Measurements from ENCODE around the gene TBC1D9B.
A peak's percentile ranks its signal among the peaks of the same experiment; 100 is the strongest.
"Not testable (repeated sequence)": the region's sequence is repeated elsewhere in the genome, so short reads cannot be mapped to it uniquely, and the experiment has no call there.

TBC1D9B gene

DNA sequence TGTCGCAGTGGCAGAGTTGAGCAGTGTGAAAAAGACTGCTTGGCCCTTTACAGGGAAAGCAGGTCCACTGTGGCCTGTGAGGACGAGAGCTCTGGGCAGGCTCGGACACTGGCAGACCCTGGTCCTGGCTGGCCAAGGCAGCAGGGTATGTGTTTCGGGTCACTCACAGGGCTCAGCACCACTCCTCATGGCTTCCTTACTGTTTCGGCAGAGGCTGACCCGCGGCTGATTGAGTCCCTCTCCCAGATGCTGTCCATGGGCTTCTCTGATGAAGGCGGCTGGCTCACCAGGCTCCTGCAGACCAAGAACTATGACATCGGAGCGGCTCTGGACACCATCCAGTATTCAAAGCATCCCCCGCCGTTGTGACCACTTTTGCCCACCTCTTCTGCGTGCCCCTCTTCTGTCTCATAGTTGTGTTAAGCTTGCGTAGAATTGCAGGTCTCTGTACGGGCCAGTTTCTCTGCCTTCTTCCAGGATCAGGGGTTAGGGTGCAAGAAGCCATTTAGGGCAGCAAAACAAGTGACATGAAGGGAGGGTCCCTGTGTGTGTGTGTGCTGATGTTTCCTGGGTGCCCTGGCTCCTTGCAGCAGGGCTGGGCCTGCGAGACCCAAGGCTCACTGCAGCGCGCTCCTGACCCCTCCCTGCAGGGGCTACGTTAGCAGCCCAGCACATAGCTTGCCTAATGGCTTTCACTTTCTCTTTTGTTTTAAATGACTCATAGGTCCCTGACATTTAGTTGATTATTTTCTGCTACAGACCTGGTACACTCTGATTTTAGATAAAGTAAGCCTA, 71.3 kb downstream of the TBC1D9B start:
- no peak for DNase-seq

DNA sequence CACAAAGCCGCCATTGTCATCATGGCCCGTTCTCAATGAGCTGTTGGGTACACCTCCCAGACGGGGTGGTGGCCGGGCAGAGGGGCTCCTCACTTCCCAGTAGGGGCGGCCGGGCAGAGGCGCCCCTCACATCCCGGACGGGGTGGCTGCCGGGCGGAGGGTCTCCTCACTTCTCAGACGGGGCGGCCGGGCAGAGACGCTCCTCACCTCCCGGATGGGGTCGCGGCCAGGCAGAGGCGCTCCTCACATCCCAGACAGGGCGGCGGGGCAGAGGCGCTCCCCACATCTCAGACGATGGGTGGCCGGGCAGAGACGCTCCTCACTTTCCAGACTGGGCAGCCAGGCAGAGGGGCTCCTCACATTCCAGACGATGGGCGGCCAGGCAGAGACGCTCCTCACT, 72.8 kb downstream of the TBC1D9B start:
- not testable (repeated sequence) for DNase-seq

DNA sequence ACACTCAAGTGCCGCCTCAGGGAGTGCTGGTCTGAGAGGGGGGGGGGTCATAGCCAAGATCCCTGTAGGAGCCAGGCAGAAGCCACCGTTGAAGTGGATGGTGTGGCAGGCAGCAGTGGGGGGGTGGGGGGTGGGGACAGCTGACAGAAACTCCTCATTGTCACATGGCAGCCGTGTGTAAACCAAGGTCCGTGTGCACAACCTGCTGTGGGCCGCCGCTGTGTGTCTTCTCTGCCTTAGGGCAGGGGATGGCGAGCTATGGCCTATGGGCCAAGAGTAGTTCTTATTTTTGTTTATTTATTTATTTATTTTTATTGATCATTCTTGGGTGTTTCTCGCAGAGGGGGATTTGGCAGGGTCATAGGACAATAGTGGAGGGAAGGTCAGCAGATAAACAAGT, 73.6 kb downstream of the TBC1D9B start:
- DNase-seq = no peak

DNA sequence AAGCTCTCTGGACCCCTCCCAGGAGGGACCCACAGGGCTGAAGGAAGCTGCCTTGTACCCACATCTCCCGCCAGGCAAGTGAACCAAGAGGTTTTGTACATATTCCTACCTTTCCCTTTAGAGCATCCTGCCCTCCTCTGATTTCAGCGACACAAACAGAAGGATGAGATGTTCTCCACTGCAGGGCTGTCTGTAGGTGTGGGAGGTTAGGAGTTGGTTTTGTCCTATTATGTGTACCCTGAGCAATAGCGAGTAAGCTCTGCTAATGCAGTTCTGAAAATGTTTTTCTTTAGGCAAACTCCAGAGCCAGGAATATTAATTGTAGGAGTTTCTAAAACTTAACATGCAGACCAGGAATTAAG, 74.0 kb downstream of the TBC1D9B start:
- DNase-seq = no peak

DNA sequence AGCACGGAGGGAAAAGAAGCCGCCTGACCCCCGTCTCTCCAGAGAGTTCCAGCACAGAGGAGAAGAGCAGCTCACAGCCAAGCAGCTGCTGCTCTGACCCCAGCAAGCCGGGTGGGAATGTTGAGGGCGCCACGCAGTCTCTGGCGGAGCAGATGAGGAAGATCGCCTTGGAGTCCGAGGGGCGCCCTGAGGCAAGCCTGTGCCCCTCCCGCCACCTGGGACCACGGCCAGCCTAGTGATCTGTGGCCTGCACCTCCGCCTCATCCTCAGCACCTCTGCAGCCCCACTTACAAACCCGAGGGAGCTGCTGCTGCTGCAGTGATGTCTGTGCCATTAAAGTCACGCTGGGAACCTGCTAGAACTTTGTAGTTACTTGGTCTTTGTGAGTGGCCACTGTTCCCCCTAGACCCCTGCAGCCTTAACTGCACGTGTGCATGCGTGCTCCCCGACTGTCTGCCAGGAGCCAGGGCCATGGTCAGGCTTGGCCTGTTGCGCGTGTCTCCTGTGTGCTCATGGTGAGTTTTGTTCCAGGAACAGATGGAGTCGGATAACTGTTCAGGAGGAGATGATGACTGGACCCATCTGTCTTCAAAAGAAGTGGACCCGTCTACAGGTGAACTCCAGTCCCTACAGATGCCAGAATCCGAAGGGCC, 74.5 kb downstream of the TBC1D9B start:
- no peak for DNase-seq

DNA sequence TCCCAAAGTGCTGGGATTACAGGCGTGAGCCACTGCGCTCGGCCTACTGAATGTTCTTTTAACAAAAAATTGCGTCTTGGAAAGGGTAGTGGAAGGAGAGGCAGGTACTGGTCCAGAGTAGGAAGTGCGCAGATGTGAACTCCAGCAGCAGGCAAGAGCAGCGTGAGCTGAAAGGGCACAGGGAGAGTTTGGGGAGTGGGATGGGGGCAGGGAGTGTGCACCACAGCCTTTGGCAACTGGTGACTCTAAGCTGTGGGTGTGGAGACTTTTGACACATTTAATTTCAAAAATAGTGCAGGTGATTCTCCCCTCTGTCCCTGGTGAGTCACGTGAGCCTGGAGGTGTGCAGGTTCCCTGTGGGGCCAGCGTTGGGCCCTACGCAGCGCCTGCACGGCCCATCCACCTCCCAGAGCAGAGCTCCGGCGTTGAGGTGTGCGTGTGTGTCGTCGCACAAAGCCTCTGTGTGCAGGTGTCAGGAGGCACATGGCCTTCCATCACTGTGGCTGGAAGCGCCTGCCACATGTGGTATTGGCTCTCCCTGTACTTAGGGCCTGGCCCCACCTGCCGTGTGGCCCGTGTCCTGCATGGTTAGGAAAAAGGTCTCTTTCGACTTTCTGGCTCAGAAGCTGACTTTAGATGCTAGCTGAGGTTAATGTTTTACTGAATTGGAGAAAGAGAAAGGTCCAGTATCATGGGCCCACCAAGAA, 75.5 kb downstream of the TBC1D9B start:
- DNase-seq = no peak

DNA sequence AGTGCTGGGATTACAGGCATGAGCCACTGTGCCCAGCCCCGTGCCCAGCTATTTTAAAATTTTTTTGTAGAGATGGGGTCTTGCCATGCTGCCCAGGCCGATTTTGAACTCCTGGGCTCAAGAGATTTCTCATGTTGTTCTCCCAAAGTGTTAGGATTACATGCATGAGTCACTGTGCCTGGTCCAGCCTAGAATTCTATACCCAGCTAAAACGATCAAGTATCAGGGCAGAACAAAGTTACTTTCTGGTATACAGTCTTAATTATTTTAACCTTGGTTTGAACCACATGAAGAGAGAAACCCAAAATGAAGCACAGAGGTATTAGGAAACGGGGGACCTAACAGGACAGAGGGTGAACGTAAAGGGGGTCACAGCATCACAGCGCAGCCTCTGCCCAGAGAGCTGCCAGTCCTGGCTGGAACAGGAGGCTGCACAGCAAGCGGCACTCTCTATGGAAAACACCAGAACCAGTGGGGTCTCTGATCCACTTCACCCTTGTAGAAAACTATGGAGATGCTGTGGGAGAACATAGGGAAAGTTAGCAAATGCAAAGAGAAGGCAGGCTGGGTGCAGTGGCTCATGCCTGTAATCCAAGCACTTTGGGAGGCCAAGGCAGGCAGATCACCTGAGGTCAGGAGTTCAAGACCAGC, 76.8 kb downstream of the TBC1D9B start:
- DNase-seq = no peak

DNA sequence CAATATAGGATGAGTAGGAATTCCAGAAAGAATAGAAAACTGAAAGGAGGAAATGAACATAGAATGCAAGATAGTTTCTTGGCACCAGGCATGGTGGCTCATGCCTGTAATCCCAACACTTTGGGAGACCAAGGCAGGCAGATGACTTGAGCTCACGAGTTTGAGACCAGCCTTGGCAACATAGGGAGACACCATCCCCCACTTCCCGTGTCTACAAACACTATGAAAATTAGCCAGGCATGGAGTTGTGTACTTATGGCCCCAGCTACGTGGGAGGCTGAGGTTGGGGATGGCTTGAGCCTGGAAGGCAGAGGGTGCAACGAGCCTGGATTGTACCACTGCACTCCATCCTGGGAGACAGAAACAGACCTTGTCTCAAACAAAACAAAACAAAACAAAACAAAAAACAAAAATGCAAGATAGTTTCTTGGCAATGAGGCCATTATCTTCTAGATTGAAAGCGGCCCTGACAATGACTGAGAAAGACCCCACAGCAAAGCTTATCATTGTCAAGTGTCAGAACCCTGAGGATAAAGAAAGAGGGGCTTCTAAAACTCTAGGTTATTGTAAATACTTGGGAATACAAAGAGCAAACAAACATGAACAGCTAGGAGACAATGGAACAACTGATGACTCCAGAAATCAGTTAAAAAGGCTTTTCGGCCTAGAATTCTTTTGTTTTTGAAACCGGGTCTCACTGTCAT, 77.8 kb downstream of the TBC1D9B start:
- no peak for DNase-seq

DNA sequence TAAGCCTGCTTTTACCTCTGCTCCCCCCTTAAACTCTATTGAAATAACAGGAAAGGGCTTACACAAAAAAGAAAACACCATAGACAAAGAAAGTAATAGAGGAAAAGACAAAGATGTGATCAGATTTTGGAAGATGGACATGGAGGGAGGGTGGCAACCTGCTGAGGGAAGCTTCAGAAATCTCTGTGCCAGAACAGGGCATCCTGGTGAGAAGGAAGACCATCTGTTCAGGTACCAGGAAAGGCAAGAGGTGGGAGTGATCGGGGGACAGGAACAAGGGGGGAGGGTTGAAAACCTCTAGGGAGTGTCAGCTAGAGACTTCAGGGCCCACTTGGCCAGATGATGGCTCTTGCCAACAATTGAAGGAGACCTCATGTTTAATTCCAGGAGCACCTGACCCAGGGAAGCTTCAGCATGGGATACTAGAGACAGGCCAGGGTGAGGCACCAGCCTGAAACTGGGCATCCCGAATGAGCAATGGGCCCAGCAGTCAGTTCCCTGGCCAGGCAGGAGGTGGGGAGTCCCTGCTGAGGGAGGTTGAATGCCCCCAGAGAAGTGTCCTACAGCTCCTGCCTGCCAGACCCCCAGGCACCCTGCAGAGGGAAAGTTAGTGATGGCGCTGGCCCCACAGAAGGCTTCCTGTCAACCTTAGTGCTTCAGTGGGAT, 78.8 kb downstream of the TBC1D9B start:
- no peak for DNase-seq

DNA sequence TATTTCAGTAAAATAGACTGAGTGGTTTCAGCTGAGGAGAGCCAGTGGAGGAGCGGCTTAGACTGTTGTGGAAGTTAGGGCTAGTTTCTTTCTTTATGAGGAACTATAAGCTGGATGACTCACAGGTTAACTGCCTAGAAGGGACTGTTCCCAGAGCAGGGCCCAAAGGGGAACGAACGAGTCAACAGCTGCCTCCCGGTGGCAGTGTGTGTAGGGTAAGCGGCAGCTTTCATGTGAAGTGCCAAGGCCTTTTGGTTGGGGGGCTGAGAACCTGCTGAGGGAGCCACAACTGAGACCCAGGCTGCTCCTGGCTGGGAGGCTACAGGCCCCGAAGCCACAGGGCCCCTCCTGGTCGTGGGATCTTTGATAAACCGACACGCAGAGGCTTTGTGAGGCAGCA, 80.0 kb downstream of the TBC1D9B start:
- DNase-seq = no peak

DNA sequence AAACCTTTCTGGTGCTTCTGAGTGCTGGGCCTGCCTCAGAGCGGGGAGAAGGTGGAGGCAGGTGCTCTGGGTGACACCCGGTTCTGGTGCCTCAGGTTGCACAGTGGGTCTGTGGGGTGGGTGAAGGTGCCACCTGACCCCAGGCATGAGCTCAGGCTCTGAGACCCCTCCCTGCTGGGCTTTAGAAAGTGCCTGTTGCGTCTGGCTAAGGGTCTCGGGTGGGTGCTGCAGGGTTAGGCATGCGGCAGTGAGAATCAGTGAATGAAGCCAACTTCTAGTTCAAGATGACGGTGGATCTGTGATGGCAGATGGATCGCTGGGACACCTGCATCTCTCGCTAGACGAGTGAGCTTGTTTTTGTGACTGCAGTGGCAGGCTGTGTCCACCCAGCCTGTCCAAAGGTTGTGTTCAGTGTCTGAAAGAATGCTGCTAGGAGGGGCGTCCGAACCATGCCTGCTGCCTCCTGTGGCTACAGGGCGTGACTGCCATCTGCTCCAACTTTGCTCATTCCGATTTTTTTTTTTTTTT, 82.0 kb downstream of the TBC1D9B start:
- no peak for DNase-seq

DNA sequence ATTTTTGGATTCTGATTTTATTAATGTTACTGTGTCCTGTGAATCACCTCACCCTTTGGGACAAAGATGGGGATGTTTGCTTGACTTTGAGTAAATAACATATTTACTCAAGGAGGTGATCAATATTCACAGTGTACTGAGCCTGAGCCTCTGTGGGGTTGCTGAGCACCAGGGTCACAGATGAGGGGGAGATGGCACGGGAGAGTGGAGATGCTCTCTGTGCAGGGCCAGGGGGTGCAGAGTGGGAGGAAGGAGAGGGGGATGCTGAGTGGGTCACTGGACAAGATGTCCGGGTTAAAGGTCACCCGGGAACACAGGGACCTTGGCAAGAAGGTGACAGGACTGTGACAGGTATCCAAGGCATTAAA, 83.0 kb downstream of the TBC1D9B start:
- no peak for DNase-seq

DNA sequence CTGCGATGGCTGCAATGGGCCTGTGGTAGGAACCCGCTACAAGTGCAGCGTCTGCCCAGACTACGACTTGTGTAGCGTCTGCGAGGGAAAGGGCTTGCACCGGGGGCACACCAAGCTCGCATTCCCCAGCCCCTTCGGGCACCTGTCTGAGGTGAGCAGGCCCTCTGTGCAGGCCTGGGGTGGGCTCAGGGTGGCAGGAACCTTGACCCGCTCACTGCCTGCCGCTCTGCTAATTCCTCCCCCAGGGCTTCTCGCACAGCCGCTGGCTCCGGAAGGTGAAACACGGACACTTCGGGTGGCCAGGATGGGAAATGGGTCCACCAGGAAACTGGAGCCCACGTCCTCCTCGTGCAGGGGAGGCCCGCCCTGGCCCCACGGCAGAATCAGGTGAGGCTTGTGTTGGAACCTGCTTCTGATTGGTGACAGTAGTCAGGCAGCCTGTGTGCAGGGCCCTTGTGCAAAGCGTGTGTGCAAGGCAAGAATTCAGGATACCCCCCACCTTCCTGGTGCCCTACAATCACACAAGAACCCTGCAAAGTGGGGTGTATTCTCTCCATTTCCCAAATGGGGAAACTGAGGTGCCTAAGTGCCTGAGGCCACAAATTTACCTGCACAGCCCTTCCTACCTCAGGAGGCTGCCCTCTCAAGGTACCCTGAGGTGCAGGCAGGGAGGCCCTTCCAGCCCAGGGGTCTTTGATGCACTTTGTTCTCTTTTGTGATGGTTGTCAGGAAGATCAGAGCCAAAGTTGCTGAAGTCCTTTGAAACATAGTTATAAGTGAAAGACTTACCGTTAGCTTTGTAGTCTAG, 83.6 kb downstream of the TBC1D9B start:
- no peak for DNase-seq

DNA sequence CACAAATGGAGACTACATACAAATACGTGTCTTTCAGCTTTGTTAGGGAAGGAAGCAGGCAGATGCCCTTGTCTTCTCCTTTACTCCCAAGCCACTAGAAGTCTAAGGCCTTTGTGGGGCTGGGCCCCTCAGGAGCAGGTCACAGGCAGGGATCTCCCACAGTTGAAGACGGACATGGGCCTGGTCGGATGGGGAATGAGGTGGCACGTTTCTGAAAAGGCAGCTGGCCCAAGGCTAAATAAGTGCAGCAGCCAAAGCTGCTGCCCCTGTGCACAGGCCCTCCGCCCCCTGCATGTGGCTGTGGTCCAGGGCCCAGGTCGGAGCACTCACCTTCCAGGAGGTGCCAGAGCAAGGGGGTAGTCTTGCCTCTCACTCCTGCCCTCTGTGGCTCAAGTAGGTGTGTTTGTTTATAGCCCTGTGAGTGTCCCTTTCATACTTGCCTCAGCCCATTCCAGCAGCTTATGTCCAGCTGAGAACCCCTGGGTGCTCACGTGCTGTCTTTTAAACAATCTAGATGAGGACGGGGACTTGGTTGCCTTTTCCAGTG, 85.2 kb downstream of the TBC1D9B start:
- no peak for DNase-seq

DNA sequence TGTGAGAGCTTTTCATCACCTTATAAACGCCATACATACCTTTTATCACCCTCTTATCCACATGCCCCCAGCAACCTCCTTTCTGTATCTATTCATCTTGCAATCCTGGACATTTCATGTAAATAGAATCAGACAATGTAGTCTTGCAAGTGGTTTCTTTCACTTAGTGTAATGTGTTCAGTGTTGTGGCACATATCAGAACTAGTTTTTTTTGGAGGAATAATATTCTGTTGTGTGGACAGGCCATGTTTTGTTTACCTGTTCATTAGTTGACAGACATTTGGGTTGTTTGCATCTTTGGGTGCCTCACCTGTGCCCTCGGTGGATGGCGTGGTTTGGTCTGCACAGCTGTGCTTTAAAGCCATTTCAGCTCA, 85.7 kb downstream of the TBC1D9B start:
- no peak for DNase-seq

DNA sequence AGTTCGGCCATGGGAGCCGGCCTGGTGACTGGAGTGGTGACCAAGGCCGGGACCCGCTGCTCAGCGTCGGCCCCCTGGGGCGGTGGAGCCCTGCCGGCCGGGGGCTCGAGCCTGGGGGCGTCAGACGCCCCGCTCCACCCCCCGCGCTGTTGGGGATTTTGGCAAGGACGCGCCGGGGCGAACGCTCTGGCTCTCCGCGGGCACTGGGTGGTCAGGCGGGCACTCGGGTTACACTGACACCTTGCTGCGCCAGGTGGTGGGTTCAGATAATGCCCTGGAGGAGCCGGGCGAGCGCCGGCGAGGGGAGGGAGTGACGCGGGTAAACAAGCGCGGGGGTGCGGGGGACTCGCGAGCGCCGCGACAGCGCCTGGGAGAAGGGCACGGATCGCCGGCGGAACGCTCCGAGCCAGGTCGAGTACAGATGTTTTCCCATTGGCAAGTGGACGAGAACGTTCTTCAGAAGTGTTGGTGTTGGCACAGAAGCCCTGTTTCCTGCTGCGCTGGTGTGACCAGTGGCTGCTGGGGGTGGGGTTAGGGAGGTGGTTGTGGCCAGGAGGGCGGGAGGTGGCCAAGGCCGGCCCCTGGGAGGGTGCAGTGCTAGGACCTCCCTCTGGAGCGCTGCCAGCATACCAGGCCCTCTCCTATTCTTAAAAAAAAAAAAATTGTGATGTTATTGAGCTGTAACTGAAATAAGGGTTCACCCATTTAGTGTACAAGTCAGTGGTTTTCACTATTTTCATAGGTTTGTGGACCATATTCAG, 86.2 kb downstream of the TBC1D9B start:
- peak; percentile 85 to 89 for DNase-seq

DNA sequence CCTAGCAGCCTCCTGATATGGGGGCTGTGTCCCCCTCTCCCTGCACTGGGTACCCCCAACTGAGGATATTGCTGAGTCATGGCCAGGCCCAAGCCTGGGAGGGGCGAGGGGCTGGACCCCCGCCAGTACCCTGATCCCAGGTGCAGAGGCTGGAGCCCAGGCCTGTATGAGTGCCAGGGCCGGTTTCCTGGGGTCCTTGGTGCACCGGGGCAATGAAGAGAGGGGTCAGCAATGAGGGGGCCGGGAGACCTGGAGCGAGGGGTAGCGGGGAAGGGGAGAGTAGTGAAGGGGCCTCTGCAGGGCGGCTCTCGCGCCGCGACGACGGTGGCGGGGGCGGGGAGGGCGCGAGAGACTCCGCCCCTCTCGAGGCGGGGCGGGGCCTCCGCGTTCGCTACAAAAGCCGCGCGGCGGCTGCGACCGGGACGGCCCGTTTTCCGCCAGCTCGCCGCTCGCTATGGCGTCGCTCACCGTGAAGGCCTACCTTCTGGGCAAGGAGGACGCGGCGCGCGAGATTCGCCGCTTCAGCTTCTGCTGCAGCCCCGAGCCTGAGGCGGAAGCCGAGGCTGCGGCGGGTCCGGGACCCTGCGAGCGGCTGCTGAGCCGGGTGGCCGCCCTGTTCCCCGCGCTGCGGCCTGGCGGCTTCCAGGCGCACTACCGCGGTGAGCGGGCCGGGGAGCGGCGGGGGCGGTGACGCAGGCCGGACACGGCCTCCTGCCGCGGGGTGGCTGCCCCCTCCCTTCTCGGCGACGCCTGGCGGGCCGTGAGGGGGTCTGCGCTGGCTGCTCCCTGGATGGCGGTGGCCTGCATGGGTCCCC, 87.0 kb downstream of the TBC1D9B start, which contains the start of gene SQSTM1:
Gene SQSTM1 (plus strand): TSS at position 423 of the 815 bp plus-strand sequence. CDS start 32 bp downstream, at position 455.
- peak; percentile 82 to 87 for DNase-seq

DNA sequence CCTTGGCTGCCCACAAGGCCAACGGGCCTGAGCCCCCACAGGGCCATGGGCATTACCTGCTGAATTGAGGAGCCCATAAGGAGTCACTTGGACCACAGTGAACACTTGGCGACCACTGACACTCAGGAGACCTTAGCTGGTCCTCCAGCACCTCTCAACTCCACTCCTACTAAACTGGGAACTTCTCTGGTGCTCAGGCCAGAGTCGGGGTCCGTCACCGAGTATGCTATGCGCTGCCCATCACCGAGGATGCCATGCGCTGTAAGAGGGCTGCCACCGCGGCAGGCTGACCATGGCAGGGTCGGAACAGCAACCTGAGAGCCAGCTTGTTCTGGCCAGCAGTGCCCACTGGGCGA, 87.6 kb downstream of the TBC1D9B start:
- no peak for DNase-seq

Measured in hippocampal formation (tissue), 2 donors.